H9 (cell line): ENCODE results near the gene HYDIN. TPM values are rescaled to one million over a fixed set of nuclear protein-coding genes. Genes with fewer than 3 reads are reported as not detected.

Experiments
- DNase-seq: peaks from one replicate; pipeline ENCODE4 v3.0.0-alpha.2; 2017
- H2AFZ ChIP-seq: one replicate; pipeline ENCODE4 v1.6.1; 2013; ENCODE audit warnings: mild to moderate bottlenecking, low read length, control low read depth, moderate library complexity
- H2AK5ac ChIP-seq: 2 replicates; pipeline ENCODE4 v1.6.1; 2013; ENCODE audit warnings: low read length, control low read depth, mixed read lengths; ENCODE audit not compliant: insufficient read length
- H2BK120ac ChIP-seq: one replicate; pipeline ENCODE4 v1.6.1; 2013; ENCODE audit warnings: low read depth, mild to moderate bottlenecking, low read length, control low read depth, inconsistent platforms; ENCODE audit not compliant: poor library complexity, severe bottlenecking
- H2BK12ac ChIP-seq: 2 replicates; pipeline ENCODE4 v1.6.1; 2013; ENCODE audit warnings: low read length, control low read depth, mixed read lengths, low read depth; ENCODE audit not compliant: insufficient read length
- H2BK15ac ChIP-seq: 2 replicates; pipeline ENCODE4 v1.6.1; 2013; ENCODE audit warnings: low read depth, low read length, control low read depth
- H2BK20ac ChIP-seq: one replicate; pipeline ENCODE4 v1.6.1; 2013; ENCODE audit warnings: low read depth, mild to moderate bottlenecking, low read length, control low read depth, inconsistent platforms; ENCODE audit not compliant: poor library complexity, severe bottlenecking
- H2BK5ac ChIP-seq: 2 replicates; pipeline ENCODE4 v1.6.1; 2013; ENCODE audit warnings: low read length, control low read depth, mixed read lengths; ENCODE audit not compliant: insufficient read length
- H3K14ac ChIP-seq: 2 replicates; pipeline ENCODE4 v1.6.1; 2013; ENCODE audit warnings: low read length, control low read depth; ENCODE audit not compliant: insufficient read depth
- H3K18ac ChIP-seq: 2 replicates; pipeline ENCODE4 v1.6.1; 2013; ENCODE audit warnings: low read depth, mild to moderate bottlenecking, mixed read lengths, low read length, control low read depth; ENCODE audit not compliant: insufficient read length
- H3K23ac ChIP-seq: 2 replicates; pipeline ENCODE4 v1.6.1; 2013; ENCODE audit warnings: low read length, control low read depth, mixed read lengths, low read depth; ENCODE audit not compliant: insufficient read length
- H3K23me2 ChIP-seq: 2 replicates; pipeline ENCODE4 v1.6.1; 2013; ENCODE audit warnings: low read depth, mild to moderate bottlenecking, mixed read lengths, low read length, control low read depth; ENCODE audit not compliant: insufficient read length, poor library complexity, severe bottlenecking
- H3K27ac ChIP-seq: 2 replicates; pipeline ENCODE4 v1.5.1; 2013; ENCODE audit warnings: low read length, control low read depth, mixed read lengths, low read depth; ENCODE audit not compliant: insufficient read length
- H3K27me3 ChIP-seq: 2 replicates; pipeline ENCODE4 v1.6.1; 2013; ENCODE audit warnings: low read length, control low read depth, inconsistent platforms; ENCODE audit not compliant: insufficient read depth
- H3K4ac ChIP-seq: 2 replicates; pipeline ENCODE4 v1.6.1; 2013; ENCODE audit warnings: low read depth, mild to moderate bottlenecking, control low read depth, inconsistent platforms, low read length, moderate library complexity
- H3K4me1 ChIP-seq: 2 replicates; pipeline ENCODE4 v1.6.1; 2013; ENCODE audit warnings: low read length, control low read depth, inconsistent platforms; ENCODE audit not compliant: insufficient read depth
- H3K4me2 ChIP-seq: 2 replicates; pipeline ENCODE4 v1.6.1; 2013; ENCODE audit warnings: low read length, control low read depth, mixed read lengths; ENCODE audit not compliant: insufficient read length, insufficient read depth
- H3K56ac ChIP-seq: 2 replicates; pipeline ENCODE4 v1.6.1; 2013; ENCODE audit warnings: low read depth, mild to moderate bottlenecking, mixed read lengths, low read length, control low read depth; ENCODE audit not compliant: insufficient read length
- H3K79me1 ChIP-seq: 2 replicates; pipeline ENCODE4 v1.6.1; 2013; ENCODE audit warnings: low read depth, mild to moderate bottlenecking, moderate library complexity, low read length, control low read depth, inconsistent platforms; ENCODE audit not compliant: insufficient read depth, poor library complexity, severe bottlenecking
- H3K79me2 ChIP-seq: 2 replicates; pipeline ENCODE4 v1.6.1; 2013; ENCODE audit warnings: low read length, control low read depth, inconsistent platforms; ENCODE audit not compliant: insufficient read depth
- H3K9ac ChIP-seq: 2 replicates; pipeline ENCODE4 v1.6.1; 2013; ENCODE audit warnings: low read length, control low read depth, mixed read lengths; ENCODE audit not compliant: insufficient read length; ENCODE audit errors: extremely low read depth
- H3K9me3 ChIP-seq: one replicate; pipeline ENCODE4 v1.6.1; 2013; ENCODE audit warnings: low read depth, low read length, inconsistent platforms; ENCODE audit not compliant: control insufficient read depth
- H3T11ph ChIP-seq: one replicate; pipeline ENCODE4 v1.6.1; 2013; ENCODE audit warnings: mild to moderate bottlenecking, low read length, control low read depth, inconsistent platforms
- H4K20me1 ChIP-seq: one replicate; pipeline ENCODE4 v1.6.1; 2013; ENCODE audit not compliant: control insufficient read depth, insufficient read length, insufficient read depth
- H4K5ac ChIP-seq: 2 replicates; pipeline ENCODE4 v1.6.1; 2013; ENCODE audit warnings: low read depth, mild to moderate bottlenecking, mixed read lengths, low read length, control low read depth; ENCODE audit not compliant: insufficient read length
- H4K8ac ChIP-seq: replicated peaks from 2 replicates; pipeline ENCODE4 v1.6.1; 2013; ENCODE audit warnings: low read length, control low read depth, mixed read lengths, low read depth; ENCODE audit not compliant: insufficient read length
- H4K91ac ChIP-seq: 2 replicates; pipeline ENCODE4 v1.6.1; 2013; ENCODE audit warnings: low read depth, mild to moderate bottlenecking, moderate library complexity, mixed read lengths, low read length, control low read depth; ENCODE audit not compliant: insufficient read length
- H3K27ac Mint-ChIP-seq, 3 experiments: 2 replicates in 2 of 3; 3 replicates in 1 of 3; pipeline ENCODE4 v1.8.0; 2020 to 2021; ENCODE audit warnings: mixed read lengths in 3 of 3, mild to moderate bottlenecking in 1 of 3, moderate library complexity in 1 of 3
- H3K27me3 Mint-ChIP-seq: 2 replicates; pipeline ENCODE4 v1.8.0; 2021; ENCODE audit warnings: low read depth, mild to moderate bottlenecking, moderate library complexity, mixed read lengths
- H3K36me3 Mint-ChIP-seq, 3 experiments: 2 replicates in 2 of 3; 3 replicates in 1 of 3; pipeline ENCODE4 v1.8.0; 2020 to 2021; ENCODE audit warnings: low read depth in 3 of 3, mixed read lengths in 3 of 3; ENCODE audit not compliant: insufficient read depth in 1 of 3
- H3K4me1 Mint-ChIP-seq, 2 experiments: 2 replicates each; pipeline ENCODE4 v1.8.0; 2020; ENCODE audit warnings: mixed read lengths in 2 of 2
- H3K4me3 Mint-ChIP-seq, 2 experiments: 2 replicates in 1 of 2; 3 replicates in 1 of 2; pipeline ENCODE4 v1.8.0; 2020 to 2021; ENCODE audit warnings: mild to moderate bottlenecking in 2 of 2, mixed read lengths in 2 of 2, moderate library complexity in 1 of 2
- H3K9me3 Mint-ChIP-seq, 2 experiments: 2 replicates in 1 of 2; 3 replicates in 1 of 2; pipeline ENCODE4 v1.8.0; 2020; ENCODE audit warnings: mild to moderate bottlenecking in 2 of 2, mixed read lengths in 2 of 2, moderate library complexity in 1 of 2
- WGBS: extraction: QIAGEN DNeasy Blood & Tissue Kit; methylation state at CpG from one replicate; pipeline ENCODE4 v1.1.7; 2013; ENCODE audit warnings: missing lambda C conversion rate, low lambda C conversion rate, mixed read lengths; ENCODE audit not compliant: insufficient read length; ENCODE audit errors: extremely low coverage; 5-methylcytosine and 5-hydroxymethylcytosine counted together
- total RNA-seq: library from RNA; stranded (reverse); gene quantifications from 2 replicates; pipeline ENCODE4 v1.2.1, GENCODE V29; 2021
- TF ChIP-seq, protein P1 (sequence below): fragments of 200-600 bp; sonication (generic); conservative IDR thresholded peaks from 3 replicates; pipeline ENCODE4 v1.8.0; 2021; ENCODE audit warnings: antibody characterized with exemption, mild to moderate bottlenecking

Gene HYDIN
- total RNA-seq, 1 experiment from 2014 or later: 1.7 TPM

DNA sequence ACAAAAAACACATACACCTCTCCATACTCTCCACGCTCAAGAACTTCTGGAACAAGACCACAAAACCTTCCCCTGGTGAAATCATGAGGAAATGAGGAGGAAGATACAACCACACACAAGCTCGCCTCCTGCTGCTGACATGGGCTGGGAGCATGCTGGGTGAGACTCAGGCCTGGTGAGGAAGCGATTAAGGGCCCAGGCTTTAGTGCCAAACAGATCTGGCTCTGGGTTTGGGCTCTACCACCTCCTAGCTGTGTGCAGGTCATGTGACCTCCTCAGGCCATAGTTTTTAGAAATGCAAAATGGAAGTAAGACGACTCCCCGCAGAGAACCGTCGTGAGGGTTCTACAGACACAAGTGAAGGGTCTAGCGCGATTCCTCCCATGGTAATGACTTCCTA is 470.9 kb downstream of the HYDIN start:
- Histone ChIP-seq H3K4me2 (no peak overlapping the region), H3K23me2 (no peaks in the 10 kb centered on the region), H4K8ac (no peak overlapping the region), H3K27me3 (no peaks in the 10 kb centered on the region), H3K79me2 (no peaks in the 10 kb centered on the region), H2BK120ac (no peak overlapping the region), H2BK12ac (no peak overlapping the region), H3K9me3 (no peaks in the 10 kb centered on the region), H3K79me1 (no peaks in the 10 kb centered on the region), H4K20me1 (no peaks in the 10 kb centered on the region), H3K56ac (no peak overlapping the region), H3T11ph (no peak overlapping the region), H3K14ac (no peak overlapping the region), H2BK20ac (no peak overlapping the region), H3K4me1 (peaks cover 6% of the 10 kb centered on the region; the same call in 1 of the 2 replicates), H3K4ac (no peak overlapping the region), H4K5ac (no peak overlapping the region), H3K27ac (no peak overlapping the region), H2AK5ac (no peak overlapping the region), H2BK15ac (no peak overlapping the region), H3K9ac (no peak overlapping the region), H4K91ac (no peak overlapping the region), H3K23ac (no peak overlapping the region), H2BK5ac (no peak overlapping the region), H3K18ac (no peak overlapping the region), H2AFZ (no peak overlapping the region)
- Mint-ChIP-seq H3K36me3 (peaks cover 8 to 48% (median 31%) of the 10 kb centered on the region in 3 experiments; a peak in 6 of 7 replicates), H3K4me3 (no peak overlapping the region), H3K27ac (peak overlapping the region in 2 of 3 experiments; percentile 42 to 89; a peak in 4 of 7 replicates), H3K9me3 (no peaks in the 10 kb centered on the region), H3K4me1 (peaks cover 20% of the 10 kb centered on the region in 2 experiments), H3K27me3 (no peaks in the 10 kb centered on the region; the same call in 1 of the 2 replicates)
- TF ChIP-seq, protein P1, sequence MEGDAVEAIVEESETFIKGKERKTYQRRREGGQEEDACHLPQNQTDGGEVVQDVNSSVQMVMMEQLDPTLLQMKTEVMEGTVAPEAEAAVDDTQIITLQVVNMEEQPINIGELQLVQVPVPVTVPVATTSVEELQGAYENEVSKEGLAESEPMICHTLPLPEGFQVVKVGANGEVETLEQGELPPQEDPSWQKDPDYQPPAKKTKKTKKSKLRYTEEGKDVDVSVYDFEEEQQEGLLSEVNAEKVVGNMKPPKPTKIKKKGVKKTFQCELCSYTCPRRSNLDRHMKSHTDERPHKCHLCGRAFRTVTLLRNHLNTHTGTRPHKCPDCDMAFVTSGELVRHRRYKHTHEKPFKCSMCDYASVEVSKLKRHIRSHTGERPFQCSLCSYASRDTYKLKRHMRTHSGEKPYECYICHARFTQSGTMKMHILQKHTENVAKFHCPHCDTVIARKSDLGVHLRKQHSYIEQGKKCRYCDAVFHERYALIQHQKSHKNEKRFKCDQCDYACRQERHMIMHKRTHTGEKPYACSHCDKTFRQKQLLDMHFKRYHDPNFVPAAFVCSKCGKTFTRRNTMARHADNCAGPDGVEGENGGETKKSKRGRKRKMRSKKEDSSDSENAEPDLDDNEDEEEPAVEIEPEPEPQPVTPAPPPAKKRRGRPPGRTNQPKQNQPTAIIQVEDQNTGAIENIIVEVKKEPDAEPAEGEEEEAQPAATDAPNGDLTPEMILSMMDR: peak; percentile 24; the same call in 2 of the 3 replicates
- no peak for DNase-seq
- no CpG with 5 or more reads among the region's 9 CpGs for WGBS
